Frontal cortex (tissue), 4 donors: ENCODE data around the gene CDC42EP5. TPM values are rescaled to one million over a fixed set of nuclear protein-coding genes. Genes with fewer than 3 reads are reported as not detected.

ENCODE experiments used
- DNase-seq, 2 donors: peaks; one replicate each; pipeline ENCODE4 v3.0.0; 2012; ENCODE audit warnings: low spot score in 2 of 2
- FAIRE-seq: peaks from 2 replicates; lab custom pipeline; 2012; peaks lifted over from hg19 to GRCh38; lab: Jason Lieb, UNC
- total RNA-seq: library from RNA; depleted of rRNA; stranded (reverse); fragments of >200 nt; gene quantifications from one replicate; pipeline ENCODE4 v1.2.3, GENCODE V29; 2014
- donor health status: control.
- donor health status: control.
- donor health status: control.

The CDC42EP5 gene
- total RNA-seq, 1 donor from 2014 or later: 4.1 TPM

DNA sequence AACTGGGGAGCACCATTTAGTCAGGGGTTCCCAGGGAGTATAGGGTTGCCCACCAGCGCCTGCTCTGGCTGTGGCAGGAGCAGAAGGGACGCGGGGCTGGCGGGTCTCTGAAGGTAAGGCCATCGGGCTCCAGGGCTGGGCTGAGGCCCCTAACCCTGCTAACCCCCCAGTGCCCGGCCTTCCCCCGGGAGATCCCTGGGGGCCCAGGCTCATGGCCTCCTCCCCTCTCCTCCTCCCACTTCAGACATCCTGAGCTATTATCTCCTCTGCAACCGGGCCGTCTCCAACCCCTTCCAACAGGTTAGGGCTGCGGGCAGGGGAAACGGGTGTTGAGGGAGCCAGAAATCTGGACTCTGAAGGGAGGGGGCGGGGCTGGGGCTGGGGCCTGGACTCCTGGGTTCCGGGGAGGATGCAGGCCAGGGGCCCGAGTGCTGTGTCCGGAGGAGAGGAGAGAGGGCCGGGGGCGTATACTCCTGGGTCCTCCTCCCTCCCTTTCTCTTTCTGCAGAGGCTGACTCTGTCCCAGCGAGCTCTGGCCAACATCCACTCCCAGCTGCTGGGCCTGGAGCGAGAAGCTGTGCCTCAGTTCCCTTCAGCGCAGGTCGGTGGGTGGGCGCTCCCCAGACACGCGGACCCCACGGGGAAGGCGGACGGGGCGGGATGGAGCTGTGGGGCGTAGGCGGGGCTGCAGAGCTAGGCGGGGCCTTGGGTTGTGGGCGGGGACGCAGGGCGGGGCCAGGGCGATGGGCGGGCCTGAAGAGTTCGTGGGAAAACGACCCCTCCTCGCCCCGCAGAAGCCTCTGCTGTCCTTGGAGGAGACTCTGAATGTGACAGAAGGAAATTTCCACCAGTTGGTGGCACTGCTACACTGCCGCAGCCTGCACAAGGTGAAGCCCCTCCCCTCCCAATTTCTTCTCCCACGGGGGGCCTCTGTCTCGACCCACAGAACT is 42.5 kb downstream of the CDC42EP5 start:
- FAIRE-seq (no peak), DNase-seq (peak in 1 of 2 donors; percentile 78)

- DNase-seq (no peak), FAIRE-seq (no peak)
Measured at GRCh38 chr19:54429545-54430227, 43.4 kb downstream of the CDC42EP5 start.

GRCh38 chr19:54429176-54429495 is 44.0 kb downstream of the CDC42EP5 start:
- no peak for FAIRE-seq
- DNase-seq: no peak

DNA sequence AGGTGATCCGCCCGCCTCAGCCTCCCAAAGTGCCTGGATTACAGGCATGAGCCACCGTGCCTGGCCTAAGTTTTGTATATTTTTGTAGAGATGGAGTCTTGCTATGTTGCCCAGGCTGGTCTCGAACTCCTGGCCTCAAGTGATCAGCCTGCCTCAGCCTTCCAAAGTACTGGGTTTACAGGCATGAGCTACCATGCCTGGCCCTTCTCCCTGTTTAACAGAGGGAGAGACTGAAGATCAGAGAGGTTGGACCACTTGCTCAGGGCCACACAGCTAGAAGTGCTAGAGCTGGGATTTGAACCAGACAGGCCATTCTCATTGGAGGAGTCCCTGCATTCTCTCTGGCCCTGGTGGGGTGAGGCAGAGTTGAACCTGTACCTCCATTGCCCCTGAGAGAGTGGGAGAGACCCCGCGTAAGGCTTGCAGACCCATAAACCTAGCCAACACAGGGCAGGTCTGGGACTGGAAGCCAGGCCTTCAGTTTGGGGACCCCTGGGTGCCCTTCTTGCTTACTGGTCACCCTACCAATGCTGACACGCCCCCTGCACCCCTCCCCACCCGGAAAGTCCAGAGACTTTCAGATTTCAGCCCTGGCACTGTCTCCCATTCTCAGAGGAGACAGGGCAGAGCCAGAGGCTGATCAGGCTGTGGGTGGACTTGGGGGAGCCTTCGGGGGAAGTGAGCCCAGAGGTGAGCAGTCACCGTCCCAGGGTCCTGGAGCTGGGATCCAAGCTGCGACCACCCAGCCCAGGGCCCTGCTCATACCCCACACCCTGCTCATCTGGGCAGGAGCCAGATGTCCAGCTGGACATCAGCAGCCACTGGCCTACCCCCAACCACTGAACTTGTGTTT is 44.5 kb downstream of the CDC42EP5 start:
- FAIRE-seq: no peak

DNA sequence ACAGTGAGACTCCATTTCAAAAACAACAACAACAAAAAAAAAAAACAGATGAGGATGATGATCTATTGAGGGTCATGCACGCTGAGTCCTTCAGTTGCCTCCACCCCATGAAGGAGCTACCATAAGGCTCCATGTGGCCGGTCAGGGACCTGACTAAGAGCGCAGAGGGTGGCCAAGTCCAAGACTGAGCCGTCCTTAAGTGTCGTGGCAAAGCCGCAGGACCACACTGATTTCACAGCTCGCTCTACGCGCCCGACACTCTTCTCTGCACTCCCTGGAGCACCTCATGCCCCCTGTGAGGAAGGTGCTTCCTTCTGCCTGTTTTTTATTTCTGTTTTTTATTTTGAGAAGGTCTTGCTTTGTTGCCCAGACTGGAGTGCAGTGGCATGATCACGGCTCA is 45.5 kb downstream of the CDC42EP5 start:
- DNase-seq (no peak), FAIRE-seq (no peak)

More for the DNA sequence above, 44.5 kb downstream of the CDC42EP5 start:
- DNase-seq: no peak

GRCh38 chr19:54426291-54426931 is 46.7 kb downstream of the CDC42EP5 start:
- peak in 1 of 2 donors; percentile 24 for DNase-seq

DNA sequence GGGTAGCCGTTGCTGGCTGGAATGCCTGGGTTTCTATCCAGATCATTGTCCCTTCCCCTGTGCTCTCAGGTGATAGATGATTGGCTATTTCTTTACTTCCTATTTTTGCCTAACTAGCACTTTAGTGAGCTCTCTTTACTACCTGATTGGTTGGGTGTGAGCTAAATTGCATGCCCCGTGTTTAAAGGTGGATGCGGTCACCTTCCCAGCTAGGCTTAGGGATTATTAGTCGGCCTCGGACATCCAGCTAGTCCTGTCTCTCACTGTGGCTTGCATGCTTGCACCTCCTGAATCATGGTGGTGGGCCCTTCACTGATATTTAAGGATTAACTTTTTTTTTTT is 47.7 kb downstream of the CDC42EP5 start:
- FAIRE-seq (no peak), DNase-seq (no peak)

More at GRCh38 chr19:54426291-54426931, 46.7 kb downstream of the CDC42EP5 start:
- no peak for FAIRE-seq

DNA sequence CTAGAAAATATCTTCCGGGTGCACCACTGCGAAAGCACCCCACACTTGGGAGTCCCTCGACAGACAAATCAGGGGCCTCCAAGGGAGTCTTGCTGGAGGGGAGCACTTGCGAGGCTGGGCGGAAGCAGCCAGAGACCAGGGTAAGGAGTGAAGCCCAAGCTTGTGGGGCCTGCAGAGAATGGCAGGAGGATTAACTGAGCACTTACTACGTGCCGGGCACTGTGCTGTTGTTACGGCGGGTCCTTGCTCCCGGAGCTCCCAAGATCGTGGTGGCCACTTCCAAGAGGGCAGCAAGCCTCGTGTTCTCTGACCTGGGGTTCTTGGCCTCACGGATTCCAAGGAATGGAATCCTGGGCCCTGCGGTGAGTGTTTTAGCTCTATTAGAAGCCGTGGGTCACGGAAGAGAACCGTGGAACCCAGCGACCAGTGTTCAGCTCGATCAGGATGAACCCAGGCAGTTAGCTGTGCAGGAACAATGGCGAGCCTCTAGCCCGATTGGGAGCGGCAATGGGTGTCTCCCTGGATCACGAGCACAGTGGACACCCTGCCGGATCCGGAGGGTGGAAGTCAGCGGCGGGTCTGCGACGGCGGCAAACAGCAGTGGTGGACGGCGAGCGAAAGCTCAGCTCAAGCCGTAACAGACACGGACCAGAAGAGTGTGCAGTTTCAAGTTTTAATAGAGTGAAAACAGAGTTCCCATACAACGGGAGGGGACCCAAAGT is 48.3 kb downstream of the CDC42EP5 start:
- DNase-seq (no peak), FAIRE-seq (no peak)

GRCh38 chr19:54424201-54424600 is 48.9 kb downstream of the CDC42EP5 start:
- DNase-seq (no peak), FAIRE-seq (no peak)

DNA sequence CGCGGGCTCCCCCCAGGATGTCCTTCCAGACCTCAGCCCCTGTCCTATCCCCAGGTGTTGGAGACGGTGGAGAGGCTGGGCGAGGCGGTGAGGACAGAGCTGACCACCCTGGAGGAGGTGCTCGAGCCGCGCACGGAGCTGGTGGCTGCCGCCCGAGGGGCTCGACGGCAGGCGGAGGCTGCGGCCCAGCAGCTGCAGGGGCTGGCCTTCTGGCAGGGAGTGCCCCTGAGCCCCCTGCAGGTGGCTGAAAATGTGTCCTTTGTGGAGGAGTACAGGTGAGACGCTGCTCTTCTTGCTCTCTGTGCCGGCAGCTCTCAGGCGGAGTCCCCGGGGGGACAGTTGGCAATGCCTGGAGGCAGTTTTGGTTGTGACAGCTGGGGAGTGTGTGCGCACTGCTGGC is 51.0 kb downstream of the CDC42EP5 start:
- DNase-seq: peak in 1 of 2 donors; percentile 9
- FAIRE-seq: no peak

DNA sequence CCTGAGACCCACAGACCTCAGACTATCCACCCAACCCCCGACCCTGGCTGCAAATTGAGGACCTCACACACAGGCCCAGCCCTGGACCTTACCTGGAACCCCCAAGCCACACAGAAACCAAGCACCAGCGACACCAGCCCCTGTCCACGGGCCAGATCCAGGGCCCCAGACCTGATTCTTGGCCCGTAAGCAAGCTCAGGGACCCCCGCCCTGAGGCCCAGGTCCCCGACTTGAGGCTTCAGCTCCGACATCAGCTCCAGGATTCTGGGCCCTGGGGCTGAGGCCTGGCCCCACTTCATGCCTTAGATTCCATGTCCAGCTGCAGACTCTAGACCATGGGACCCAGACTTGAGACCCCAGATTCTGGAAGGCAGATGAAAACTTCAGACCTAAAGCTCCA is 51.6 kb downstream of the CDC42EP5 start:
- FAIRE-seq: no peak
- no peak for DNase-seq

DNA sequence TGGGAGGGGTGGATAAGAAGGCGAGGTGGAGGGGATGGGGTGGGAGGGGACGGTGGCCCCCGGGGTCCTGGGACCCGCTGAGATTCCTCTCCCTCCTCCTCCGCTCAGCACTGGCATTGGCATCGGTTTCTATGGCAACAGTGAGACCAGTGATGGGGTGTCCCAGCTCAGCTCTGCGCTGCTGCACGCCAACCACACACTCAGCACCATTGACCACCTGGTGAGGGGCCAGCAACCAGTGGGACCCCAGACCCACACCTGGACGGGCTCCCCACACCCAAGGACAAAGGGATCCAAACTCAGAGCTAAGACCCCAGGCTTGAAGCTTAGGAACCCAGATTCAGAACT is 52.0 kb downstream of the CDC42EP5 start:
- no peak for DNase-seq

GRCh38 chr19:54420383-54421168 is 52.5 kb downstream of the CDC42EP5 start:
- DNase-seq (peak; percentile 91 to 94), FAIRE-seq (no peak)

More for the DNA sequence above, 52.0 kb downstream of the CDC42EP5 start:
- FAIRE-seq: no peak

DNA sequence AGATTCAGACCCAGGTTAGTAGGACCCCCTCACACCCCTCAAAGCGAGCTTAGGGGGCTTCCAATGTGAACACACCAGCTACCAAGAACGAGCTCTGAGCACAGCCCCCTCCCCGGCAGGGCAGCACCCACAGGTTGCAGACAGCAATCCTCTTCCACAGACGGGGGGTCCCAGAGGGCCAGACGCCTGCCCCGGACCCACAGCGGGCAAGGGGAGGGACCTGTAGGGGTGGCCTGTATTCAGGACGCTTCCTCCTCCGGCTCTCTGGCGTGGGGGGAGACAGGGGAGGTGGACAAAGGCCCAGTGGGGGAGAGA is 53.1 kb downstream of the CDC42EP5 start:
- DNase-seq: no peak
- no peak for FAIRE-seq

GRCh38 chr19:54418930-54419800 is 53.9 kb downstream of the CDC42EP5 start:
- FAIRE-seq (no peak), DNase-seq (peak in 1 of 2 donors; percentile 15)

DNA sequence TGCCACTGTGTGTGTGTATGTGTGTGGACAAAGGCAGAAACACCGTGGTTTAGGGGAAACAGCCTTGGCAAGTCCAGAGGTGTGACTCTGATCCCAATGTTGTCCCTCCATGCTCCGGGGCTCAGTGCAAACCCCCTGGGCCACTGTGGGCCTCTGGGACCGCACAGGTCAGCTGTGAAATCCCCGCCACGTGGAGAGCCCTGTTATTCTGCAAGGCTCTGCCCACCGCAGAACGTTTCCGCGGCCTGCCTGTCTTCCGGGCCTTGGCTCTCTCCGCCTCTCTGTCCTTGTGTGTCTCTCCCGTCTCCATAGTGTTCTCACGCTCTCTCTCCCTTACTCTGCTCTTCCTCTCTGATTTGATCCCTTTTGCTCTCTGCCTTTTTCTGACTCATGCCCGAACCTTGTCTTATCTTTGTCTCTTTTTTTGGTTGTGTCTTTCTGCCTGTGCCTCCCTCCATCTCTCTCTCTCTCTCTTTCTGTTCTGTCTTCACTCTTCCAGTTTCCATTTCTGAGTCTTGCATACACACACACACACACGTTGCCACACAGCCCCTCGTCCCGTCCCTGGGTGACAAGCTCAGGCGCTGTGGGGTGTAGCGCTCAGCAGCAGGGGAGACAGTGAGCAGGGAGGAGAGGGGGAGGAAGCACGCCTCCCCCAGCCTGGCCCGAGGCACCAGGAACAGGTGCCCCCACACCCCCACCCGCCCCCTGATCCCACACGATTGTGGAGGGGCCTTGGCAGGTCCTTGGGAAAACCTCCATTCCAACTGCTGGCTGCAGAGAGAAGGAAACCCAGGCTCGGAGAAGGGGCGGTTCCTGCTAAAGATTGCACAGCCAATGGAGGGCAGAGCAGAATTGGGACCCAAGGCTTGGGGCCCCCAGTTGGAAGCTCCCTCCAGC is 54.8 kb downstream of the CDC42EP5 start:
- FAIRE-seq: no peak
- DNase-seq: peak in 1 of 2 donors; percentile 56
